ENCODE results near the gene ADRA2A.

The ADRA2A gene

DNA sequence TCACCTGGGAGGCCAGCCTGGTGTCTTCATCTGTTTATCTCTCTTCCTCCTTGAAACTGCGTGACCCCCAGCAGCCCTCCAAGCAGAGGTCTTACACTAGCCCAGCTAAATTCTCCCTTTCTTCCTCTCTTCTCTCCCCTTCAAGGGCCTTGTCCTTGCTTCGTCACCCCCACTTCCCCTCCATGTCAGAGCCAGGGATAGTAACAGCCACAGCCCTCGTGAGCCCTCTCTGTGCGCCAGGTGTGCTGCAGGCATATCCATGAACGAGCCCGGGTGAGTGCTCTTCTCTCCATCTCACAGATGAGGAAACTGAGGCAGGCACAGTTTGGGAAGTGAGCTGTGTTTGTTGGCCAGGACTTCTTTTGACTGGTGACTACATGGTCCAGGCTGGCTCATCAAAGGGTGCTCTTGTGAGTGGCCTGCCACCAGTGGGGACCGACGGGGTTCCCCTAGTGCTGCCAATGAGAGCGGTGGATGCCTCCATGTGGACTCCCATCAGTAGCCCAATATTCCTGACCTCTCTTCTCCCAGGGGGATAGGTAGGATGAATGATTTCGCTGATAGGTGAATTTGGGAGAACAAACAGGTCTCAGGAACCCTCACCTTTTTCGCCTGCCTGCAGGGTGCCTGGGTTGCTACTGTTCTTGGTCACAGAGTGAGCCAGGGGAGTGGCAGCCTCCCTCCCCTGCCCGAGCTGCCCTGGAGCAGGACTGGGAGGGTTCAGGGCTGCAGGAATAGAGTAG is 38.1 kb downstream of the ADRA2A start:
- H3K4me1 ChIP-seq (ENCODE audit: control insufficient read depth, insufficient read depth, low read length), result no peaks in the 10 kb centered on the region
- no peaks in the 10 kb centered on the region for H3K27me3 ChIP-seq (ENCODE audit: control insufficient read depth, insufficient read depth, low read length)
- H3K9ac ChIP-seq (ENCODE audit: low read depth, low read length), result no peak overlapping the region
- no peak overlapping the region for H3K4me3 ChIP-seq (ENCODE audit: low read depth, low read length)
- no peaks in the 10 kb centered on the region for H3K9me3 ChIP-seq (ENCODE audit: control insufficient read depth, insufficient read depth, low read length)
- peaks cover 3% of the 10 kb centered on the region for H3K36me3 ChIP-seq (ENCODE audit: control insufficient read depth, insufficient read depth, low read length)

DNA sequence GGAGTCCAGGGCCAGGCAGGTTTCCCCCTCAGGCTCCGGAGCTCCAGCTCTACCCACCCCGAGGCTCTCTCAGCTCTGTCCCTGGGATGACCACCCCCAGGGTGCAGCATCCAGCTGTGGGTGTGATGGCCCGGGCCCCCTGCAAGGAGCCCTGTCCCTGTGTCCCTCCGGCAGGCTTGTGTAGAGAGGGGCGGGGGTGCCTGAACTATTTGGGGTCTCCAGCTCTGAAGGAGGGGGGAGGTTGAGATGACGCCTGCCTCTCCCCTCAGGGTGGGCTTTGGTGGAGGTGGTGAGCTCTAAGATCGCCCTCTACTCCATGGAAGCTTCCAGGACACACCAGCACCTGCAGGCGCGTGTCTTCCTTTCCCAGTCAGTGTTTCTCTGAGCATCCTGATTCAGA is 39.4 kb downstream of the ADRA2A start:
- Histone ChIP-seq H3K4me3 (ENCODE audit: low read depth, low read length) (no peak overlapping the region), H3K9me3 (ENCODE audit: control insufficient read depth, insufficient read depth, low read length) (no peaks in the 10 kb centered on the region), H3K27me3 (ENCODE audit: control insufficient read depth, insufficient read depth, low read length) (no peaks in the 10 kb centered on the region), H3K9ac (ENCODE audit: low read depth, low read length) (no peak overlapping the region), H3K4me1 (ENCODE audit: control insufficient read depth, insufficient read depth, low read length) (no peaks in the 10 kb centered on the region), H3K36me3 (ENCODE audit: control insufficient read depth, insufficient read depth, low read length) (peaks cover 3% of the 10 kb centered on the region)

DNA sequence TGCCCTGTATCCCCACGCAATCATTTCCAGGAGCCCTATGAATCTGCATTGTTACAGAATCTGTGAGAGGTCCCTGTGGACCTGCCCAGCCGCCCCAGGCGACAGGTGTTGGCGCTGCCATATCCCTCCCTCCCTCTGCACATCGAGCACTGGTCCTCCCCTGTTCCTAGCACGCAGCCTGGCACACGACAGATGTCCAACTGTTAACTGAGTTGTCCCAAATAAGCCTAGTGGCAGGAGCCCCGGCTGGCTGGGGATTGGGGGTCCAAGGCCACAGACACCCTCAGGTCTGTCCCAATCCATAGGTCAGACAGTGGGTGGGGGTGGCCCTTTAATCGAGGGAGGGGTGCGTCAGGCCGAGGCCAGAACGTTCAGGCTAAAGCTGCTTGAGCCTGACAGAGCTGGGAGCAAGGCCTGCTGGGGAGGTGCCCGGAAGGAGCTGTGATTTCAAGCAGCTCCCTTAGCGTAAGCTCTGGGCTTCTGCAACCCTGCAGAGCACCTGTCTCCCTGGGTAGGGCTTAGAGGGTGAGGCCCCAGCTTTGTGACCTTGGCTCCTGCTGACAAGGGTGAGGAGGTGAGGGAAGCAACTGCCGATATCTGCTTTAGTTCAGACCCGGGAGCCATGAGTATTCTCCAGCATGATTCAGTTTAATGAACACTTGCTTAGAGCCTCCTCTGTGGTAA is 40.1 kb downstream of the ADRA2A start:
- no peaks in the 10 kb centered on the region for H3K27me3 ChIP-seq (ENCODE audit: control insufficient read depth, insufficient read depth, low read length)
- no peak overlapping the region for H3K4me3 ChIP-seq (ENCODE audit: low read depth, low read length)
- peaks cover 3% of the 10 kb centered on the region for H3K36me3 ChIP-seq (ENCODE audit: control insufficient read depth, insufficient read depth, low read length)
- H3K9me3 ChIP-seq (ENCODE audit: control insufficient read depth, insufficient read depth, low read length), result no peaks in the 10 kb centered on the region
- no peak overlapping the region for H3K9ac ChIP-seq (ENCODE audit: low read depth, low read length)
- H3K4me1 ChIP-seq (ENCODE audit: control insufficient read depth, insufficient read depth, low read length), result no peaks in the 10 kb centered on the region

DNA sequence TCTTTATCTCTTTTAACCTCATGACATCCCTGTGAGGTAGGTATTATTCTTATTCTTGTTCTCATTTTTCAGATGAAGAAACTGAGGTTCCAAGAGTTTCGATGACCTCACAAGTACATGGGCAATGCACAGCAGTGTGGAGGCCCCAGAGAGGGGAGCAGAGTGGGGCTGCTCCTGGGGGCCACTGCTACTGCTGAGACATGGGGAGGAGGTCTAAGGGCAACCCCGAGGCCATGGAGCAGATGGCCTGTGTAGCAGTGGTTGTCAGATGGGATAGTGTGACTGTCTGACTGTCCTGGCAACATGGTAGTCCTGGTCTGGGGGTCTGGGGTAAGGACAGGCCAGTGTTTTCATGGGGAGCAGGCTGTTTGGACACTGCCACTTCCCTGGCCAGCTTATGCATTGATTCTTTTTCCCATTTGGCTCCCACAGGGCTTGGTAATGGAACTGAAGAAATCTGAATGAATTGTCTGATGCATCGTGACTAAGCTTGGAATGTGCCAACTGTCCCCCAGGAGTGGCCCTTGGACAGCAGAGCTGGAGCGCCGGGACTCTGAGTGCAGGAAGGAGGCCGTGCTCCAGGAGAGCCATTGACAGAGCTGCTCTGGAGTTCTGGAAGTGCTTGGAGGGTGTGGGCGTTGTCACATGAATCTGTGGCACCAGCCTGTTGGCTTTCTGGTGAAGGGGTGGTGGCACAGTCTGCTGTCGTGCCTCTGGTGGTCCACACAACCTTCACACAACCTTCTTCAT is 40.9 kb downstream of the ADRA2A start:
- H3K36me3 ChIP-seq (ENCODE audit: control insufficient read depth, insufficient read depth, low read length), result peaks cover 3% of the 10 kb centered on the region
- no peaks in the 10 kb centered on the region for H3K27me3 ChIP-seq (ENCODE audit: control insufficient read depth, insufficient read depth, low read length)
- no peak overlapping the region for H3K9ac ChIP-seq (ENCODE audit: low read depth, low read length)
- H3K4me1 ChIP-seq (ENCODE audit: control insufficient read depth, insufficient read depth, low read length), result no peaks in the 10 kb centered on the region
- no peak overlapping the region for H3K4me3 ChIP-seq (ENCODE audit: low read depth, low read length)
- H3K9me3 ChIP-seq (ENCODE audit: control insufficient read depth, insufficient read depth, low read length), result no peaks in the 10 kb centered on the region

GRCh38 chr10:111118758-111119157 is 41.9 kb downstream of the ADRA2A start:
- H3K4me3 ChIP-seq (ENCODE audit: low read depth, low read length), result no peak overlapping the region
- H3K36me3 ChIP-seq (ENCODE audit: control insufficient read depth, insufficient read depth, low read length), result peaks cover 3% of the 10 kb centered on the region
- no peaks in the 10 kb centered on the region for H3K9me3 ChIP-seq (ENCODE audit: control insufficient read depth, insufficient read depth, low read length)
- H3K9ac ChIP-seq (ENCODE audit: low read depth, low read length), result no peak overlapping the region
- no peaks in the 10 kb centered on the region for H3K4me1 ChIP-seq (ENCODE audit: control insufficient read depth, insufficient read depth, low read length)
- H3K27me3 ChIP-seq (ENCODE audit: control insufficient read depth, insufficient read depth, low read length), result no peaks in the 10 kb centered on the region

DNA sequence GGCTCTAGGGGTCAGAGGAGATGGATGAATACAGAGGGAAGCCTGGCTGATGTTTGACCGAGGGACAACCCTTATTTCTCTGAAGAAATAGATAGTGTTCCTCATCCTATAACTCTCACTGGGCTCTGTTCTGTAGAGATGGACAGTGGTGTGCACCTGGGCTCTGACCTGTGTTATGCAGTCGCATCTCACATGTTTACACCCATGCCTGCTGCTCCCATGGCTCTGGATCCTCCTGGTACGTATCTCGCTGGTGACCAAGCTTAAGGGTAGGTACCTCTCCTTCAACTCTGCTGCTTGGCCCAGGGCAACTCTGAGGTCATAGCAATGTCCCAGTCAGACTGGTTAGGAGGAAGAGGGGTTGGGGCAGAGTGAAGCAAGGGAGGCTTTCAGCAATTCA is 42.8 kb downstream of the ADRA2A start:
- no peaks in the 10 kb centered on the region for H3K27me3 ChIP-seq (ENCODE audit: control insufficient read depth, insufficient read depth, low read length)
- H3K36me3 ChIP-seq (ENCODE audit: control insufficient read depth, insufficient read depth, low read length), result peaks cover 3% of the 10 kb centered on the region
- H3K9ac ChIP-seq (ENCODE audit: low read depth, low read length), result no peak overlapping the region
- no peaks in the 10 kb centered on the region for H3K9me3 ChIP-seq (ENCODE audit: control insufficient read depth, insufficient read depth, low read length)
- H3K4me3 ChIP-seq (ENCODE audit: low read depth, low read length), result no peak overlapping the region
- H3K4me1 ChIP-seq (ENCODE audit: control insufficient read depth, insufficient read depth, low read length), result no peaks in the 10 kb centered on the region

DNA sequence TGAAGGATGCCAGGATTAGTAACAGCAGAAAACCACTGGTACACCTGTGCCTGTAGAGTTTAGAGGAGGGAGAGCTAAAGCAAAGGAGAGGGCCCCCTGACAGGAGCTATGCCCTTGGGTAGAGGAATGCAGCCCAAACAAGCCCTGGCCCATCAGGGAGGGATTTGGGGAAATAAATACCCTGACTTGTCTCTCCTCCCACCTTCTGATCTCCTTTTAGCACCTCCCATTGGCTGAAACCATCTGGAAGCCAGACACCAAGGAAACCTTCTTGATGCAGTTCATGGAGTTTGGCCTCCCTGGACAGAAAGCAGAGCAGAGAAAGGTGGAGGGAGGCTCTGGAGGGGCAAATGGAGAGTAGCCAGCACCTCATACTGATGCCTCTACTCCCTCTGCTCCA is 45.3 kb downstream of the ADRA2A start:
- H3K36me3 ChIP-seq (ENCODE audit: control insufficient read depth, insufficient read depth, low read length), result peaks cover 3% of the 10 kb centered on the region
- H3K4me1 ChIP-seq (ENCODE audit: control insufficient read depth, insufficient read depth, low read length), result no peaks in the 10 kb centered on the region
- H3K4me3 ChIP-seq (ENCODE audit: low read depth, low read length), result no peak overlapping the region
- no peaks in the 10 kb centered on the region for H3K27me3 ChIP-seq (ENCODE audit: control insufficient read depth, insufficient read depth, low read length)
- no peaks in the 10 kb centered on the region for H3K9me3 ChIP-seq (ENCODE audit: control insufficient read depth, insufficient read depth, low read length)
- H3K9ac ChIP-seq (ENCODE audit: low read depth, low read length), result no peak overlapping the region

GRCh38 chr10:111123883-111124282 is 47.1 kb downstream of the ADRA2A start:
- H3K4me3 ChIP-seq (ENCODE audit: low read depth, low read length), result no peak overlapping the region
- no peak overlapping the region for H3K9ac ChIP-seq (ENCODE audit: low read depth, low read length)
- H3K27me3 ChIP-seq (ENCODE audit: control insufficient read depth, insufficient read depth, low read length), result no peaks in the 10 kb centered on the region
- no peaks in the 10 kb centered on the region for H3K9me3 ChIP-seq (ENCODE audit: control insufficient read depth, insufficient read depth, low read length)
- H3K4me1 ChIP-seq (ENCODE audit: control insufficient read depth, insufficient read depth, low read length), result peaks cover 5% of the 10 kb centered on the region
- no peaks in the 10 kb centered on the region for H3K36me3 ChIP-seq (ENCODE audit: control insufficient read depth, insufficient read depth, low read length)

DNA sequence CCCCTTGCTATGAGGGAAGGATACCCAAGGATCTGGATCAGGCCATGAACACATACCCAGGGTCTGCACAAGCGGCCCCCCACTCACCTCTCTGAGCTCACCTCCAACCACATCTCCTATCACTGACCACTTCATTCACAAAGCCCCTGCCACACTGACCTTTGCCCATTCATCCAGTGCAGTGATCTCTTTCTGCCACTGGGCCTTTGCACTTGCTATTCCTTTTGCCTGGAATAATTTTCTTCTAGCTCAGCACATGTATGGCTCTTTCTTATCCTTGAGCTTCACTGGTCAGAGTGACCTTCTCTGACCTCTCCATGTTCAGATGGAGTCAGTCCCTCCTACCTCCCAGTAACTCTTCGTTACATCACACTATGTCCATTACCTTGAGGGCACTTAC is 48.3 kb downstream of the ADRA2A start:
- Histone ChIP-seq H3K27me3 (ENCODE audit: control insufficient read depth, insufficient read depth, low read length) (no peaks in the 10 kb centered on the region), H3K9me3 (ENCODE audit: control insufficient read depth, insufficient read depth, low read length) (no peaks in the 10 kb centered on the region)

DNA sequence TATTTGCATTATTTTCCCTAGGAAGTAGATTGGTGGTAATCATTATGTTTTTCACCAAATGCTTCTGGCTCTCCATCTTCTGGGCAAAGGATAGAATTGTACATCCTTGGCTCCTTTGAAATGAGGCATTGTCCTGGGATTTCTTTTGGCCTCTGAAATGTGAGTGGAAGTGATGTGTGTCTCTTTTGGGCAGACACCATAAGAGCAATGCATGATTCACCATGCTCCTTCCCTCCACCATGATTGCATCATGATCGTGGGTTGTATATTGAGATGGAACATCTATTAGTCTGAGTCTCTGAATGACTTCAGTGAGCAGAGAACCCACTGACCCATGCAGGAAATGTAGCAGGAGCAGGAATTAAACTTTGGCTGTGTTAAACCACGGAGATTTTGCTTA is 49.2 kb downstream of the ADRA2A start:
- no peaks in the 10 kb centered on the region for H3K9me3 ChIP-seq (ENCODE audit: control insufficient read depth, insufficient read depth, low read length)
- peaks cover 6% of the 10 kb centered on the region for H3K4me1 ChIP-seq (ENCODE audit: control insufficient read depth, insufficient read depth, low read length)
- no peak overlapping the region for H3K4me3 ChIP-seq (ENCODE audit: low read depth, low read length)

More for the DNA sequence above, 48.3 kb downstream of the ADRA2A start:
- H3K9ac ChIP-seq (ENCODE audit: low read depth, low read length), result no peak overlapping the region
- H3K4me3 ChIP-seq (ENCODE audit: low read depth, low read length), result no peak overlapping the region
- H3K36me3 ChIP-seq (ENCODE audit: control insufficient read depth, insufficient read depth, low read length), result no peaks in the 10 kb centered on the region
- H3K4me1 ChIP-seq (ENCODE audit: control insufficient read depth, insufficient read depth, low read length), result peaks cover 6% of the 10 kb centered on the region

GRCh38 chr10:111127081-111127848 is 50.4 kb downstream of the ADRA2A start:
- Histone ChIP-seq H3K4me1 (ENCODE audit: control insufficient read depth, insufficient read depth, low read length) (peaks cover 6% of the 10 kb centered on the region), H3K4me3 (ENCODE audit: low read depth, low read length) (no peak overlapping the region), H3K27me3 (ENCODE audit: control insufficient read depth, insufficient read depth, low read length) (no peaks in the 10 kb centered on the region), H3K36me3 (ENCODE audit: control insufficient read depth, insufficient read depth, low read length) (no peaks in the 10 kb centered on the region), H3K9ac (ENCODE audit: low read depth, low read length) (no peak overlapping the region), H3K9me3 (ENCODE audit: control insufficient read depth, insufficient read depth, low read length) (no peaks in the 10 kb centered on the region)

More for the DNA sequence above, 49.2 kb downstream of the ADRA2A start:
- Histone ChIP-seq H3K9ac (ENCODE audit: low read depth, low read length) (no peak overlapping the region), H3K27me3 (ENCODE audit: control insufficient read depth, insufficient read depth, low read length) (no peaks in the 10 kb centered on the region), H3K36me3 (ENCODE audit: control insufficient read depth, insufficient read depth, low read length) (no peaks in the 10 kb centered on the region)

Measured in iPS-15b (cell line).